AG04449 (cell line): ENCODE data around the gene WDR3.
"Not testable (repeated sequence)": the region's sequence is repeated elsewhere in the genome, so short reads cannot be mapped to it uniquely, and the experiment has no call there.

Source experiments
- CTCF ChIA-PET: fragments of 350-600 bp; formaldehyde crosslinking; extraction: SDS; loops from one replicate; lab custom pipeline; 2021; ENCODE audit warnings: antibody characterized with exemption; lab: Yijun Ruan, JAX
- POLR2A ChIA-PET: fragments of 400-600, 350-600 bp; formaldehyde crosslinking; extraction: SDS; loops from one replicate; lab custom pipeline; 2020; ENCODE audit warnings: antibody characterized with exemption, inconsistent platforms; lab: Yijun Ruan, JAX
- DNase-seq: peaks from one replicate; pipeline ENCODE4 v3.0.0-alpha.2; 2010; ENCODE audit warnings: low read depth, low spot score
- H3K4me3 ChIP-seq: 2 replicates; pipeline ENCODE4 v1.5.1; 2011; ENCODE audit warnings: low read depth, mild to moderate bottlenecking, control low read depth, low read length
- TF ChIP-seq, protein P1 (sequence below): IDR thresholded peaks from one replicate; pipeline ENCODE4 v1.5.1; 2011; ENCODE audit warnings: mild to moderate bottlenecking, moderate library complexity, low read length, control low read depth, inconsistent platforms; ENCODE audit not compliant: insufficient read depth; ENCODE audit errors: missing control alignments

Gene WDR3

DNA sequence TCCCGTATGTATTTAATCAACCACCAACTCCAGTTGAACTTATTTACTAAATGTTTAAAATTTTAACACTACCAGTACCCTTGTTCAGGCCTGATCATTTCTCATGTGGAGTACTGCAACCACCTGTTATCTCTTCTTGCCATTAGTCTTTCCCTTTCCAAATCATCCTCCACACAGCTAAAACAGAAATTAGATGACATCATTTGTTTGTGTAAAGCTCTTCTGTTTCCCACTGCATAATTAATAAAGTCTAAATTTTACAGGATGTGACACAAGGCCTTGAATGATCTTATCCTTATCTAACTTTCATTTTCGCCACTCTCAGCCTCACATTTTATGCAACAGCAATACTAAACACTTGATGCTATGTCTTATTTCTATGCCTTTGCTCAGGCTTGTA lies 24.5 kb upstream of the WDR3 start:
- ChIA-PET CTCF (interaction anchor here (1.1 to 6.8 kb wide), 4 partner anchors 10 to 370 kb away, joined by 3 to 66 read pairs (median 8); partner anchors contain the start of gene GDAP2), POLR2A (no interaction called here)
- TF ChIP-seq, protein P1, sequence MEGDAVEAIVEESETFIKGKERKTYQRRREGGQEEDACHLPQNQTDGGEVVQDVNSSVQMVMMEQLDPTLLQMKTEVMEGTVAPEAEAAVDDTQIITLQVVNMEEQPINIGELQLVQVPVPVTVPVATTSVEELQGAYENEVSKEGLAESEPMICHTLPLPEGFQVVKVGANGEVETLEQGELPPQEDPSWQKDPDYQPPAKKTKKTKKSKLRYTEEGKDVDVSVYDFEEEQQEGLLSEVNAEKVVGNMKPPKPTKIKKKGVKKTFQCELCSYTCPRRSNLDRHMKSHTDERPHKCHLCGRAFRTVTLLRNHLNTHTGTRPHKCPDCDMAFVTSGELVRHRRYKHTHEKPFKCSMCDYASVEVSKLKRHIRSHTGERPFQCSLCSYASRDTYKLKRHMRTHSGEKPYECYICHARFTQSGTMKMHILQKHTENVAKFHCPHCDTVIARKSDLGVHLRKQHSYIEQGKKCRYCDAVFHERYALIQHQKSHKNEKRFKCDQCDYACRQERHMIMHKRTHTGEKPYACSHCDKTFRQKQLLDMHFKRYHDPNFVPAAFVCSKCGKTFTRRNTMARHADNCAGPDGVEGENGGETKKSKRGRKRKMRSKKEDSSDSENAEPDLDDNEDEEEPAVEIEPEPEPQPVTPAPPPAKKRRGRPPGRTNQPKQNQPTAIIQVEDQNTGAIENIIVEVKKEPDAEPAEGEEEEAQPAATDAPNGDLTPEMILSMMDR, result no peak
- no peak for DNase-seq
- H3K4me3 ChIP-seq, result no peak overlapping the region

DNA sequence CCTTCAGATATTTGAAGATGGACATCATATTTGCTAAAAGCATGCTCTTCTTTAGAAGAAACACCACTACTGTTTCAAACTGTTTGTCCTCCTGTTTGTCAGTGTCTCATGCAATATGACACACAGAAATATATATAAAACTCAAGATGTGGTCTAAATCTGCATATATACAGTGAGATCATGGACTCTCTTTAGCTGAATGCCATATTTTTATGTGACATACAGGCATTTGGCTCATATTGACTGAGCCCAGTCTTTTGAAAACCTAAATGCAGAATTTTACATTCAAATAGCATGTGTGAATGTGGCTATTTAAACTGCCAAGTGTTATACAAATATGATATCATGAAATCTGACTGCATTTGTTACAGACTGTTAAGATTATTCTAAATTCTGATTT lies 18.5 kb upstream of the WDR3 start:
- CTCF ChIA-PET, result interaction anchor here (1.5 to 6.8 kb wide), 3 partner anchors 14 to 376 kb away, joined by 3 to 66 read pairs (median 7); no protein-coding TSS in a partner anchor
- TF ChIP-seq, protein P1, result no peak
- no peak for DNase-seq
- POLR2A ChIA-PET, result no interaction called here
- no peak overlapping the region for H3K4me3 ChIP-seq

DNA sequence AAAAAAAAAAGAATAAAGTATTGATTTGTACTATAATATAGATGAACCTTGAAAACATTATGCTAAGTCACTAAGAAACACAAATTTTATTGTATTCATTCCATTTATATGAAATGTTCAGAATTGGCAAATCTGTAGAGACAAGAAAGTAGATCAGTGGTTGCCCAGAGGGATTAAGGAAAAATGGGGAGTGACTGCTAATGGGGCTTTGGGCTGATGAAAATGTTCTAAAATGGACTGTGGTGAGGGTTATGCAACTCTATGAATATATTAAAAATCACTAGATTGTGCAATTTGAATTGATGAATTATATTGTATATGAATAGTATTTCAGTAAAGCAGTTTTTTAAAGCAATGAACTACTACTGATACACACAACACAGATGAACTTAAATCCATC lies 10.2 kb upstream of the WDR3 start:
- ChIA-PET CTCF (interaction anchor here (1.0 kb wide), 1 partner anchor 9 kb away, joined by 3 read pairs; the partner anchor contains the start of gene GDAP2), POLR2A (no interaction called here)
- H3K4me3 ChIP-seq, result no peak overlapping the region
- DNase-seq, result no peak
- TF ChIP-seq, protein P1, result no peak

DNA sequence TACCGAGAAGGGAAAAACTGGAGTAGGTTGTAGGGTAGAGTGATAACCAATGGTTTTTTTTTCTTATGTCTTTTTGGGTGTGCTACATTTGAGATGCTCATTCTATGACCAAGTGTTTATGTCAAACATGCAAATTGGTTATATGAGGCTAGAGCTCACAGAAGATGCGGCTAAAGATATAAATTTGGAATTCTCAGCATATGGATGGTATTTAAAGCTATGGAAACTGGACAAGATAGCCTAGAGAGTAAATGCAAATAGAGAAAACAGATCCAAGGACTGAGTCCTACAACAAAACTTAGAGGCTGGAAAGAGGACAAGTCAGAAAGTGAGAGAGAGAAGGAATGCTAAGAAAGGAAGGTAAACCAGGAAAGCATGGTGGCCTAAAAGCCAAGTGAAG lies 7.5 kb upstream of the WDR3 start:
- POLR2A ChIA-PET, result no interaction called here
- CTCF ChIA-PET, result no interaction called here
- TF ChIP-seq, protein P1, result no peak
- H3K4me3 ChIP-seq, result no peak overlapping the region
- no peak for DNase-seq

DNA sequence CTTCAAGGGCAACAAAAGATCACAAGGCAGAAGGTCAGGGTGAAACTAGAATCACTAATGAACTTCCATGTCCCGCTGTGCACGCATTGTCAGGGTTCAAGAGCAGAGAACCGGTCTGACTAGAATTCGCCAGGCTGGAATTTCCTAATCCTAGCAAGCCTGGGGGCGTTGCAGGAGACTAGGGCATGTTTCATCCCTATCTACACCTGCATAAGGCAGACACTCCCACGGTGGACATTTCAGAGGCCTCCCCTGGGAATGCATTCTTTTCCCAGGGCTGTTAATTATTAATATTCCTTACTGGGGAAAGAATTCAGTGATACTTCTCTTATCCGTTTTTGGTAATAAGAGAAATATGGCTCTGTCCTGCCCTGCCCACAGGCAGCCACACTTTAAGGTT lies 6.8 kb upstream of the WDR3 start:
- CTCF ChIA-PET, H3K4me3 ChIP-seq, DNase-seq, POLR2A ChIA-PET: not testable (repeated sequence)

DNA sequence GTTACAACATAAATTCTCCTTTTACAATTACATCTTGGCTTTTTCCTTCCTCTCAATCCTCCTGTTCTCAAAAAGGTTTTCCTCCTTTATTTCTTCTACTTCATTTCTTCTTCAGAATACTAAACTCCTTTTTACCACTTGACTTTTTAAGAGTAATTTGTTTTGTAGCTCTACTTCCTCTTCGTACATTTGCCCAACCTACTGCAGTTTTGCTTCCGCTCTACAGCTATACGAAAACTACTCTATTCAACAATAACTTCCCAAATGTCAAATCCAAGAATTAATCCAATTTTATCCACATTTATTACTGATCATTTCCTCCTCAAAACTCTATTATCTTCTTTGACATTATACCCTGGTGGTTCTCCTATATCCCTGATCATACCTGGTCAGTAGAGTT lies 3.6 kb upstream of the WDR3 start:
- POLR2A ChIA-PET, result no interaction called here

More for the DNA sequence above, 3.6 kb upstream of the WDR3 start:
- DNase-seq, result no peak
- CTCF ChIA-PET, result interaction anchor here (1.2 to 1.5 kb wide), 4 partner anchors 20 to 167 kb away, joined by 3 to 6 read pairs (median 4); no protein-coding TSS in a partner anchor
- TF ChIP-seq, protein P1, result no peak
- no peak overlapping the region for H3K4me3 ChIP-seq
